GM19372 (cell line): ENCODE measurements around the gene RIPOR2.
A peak's percentile ranks its signal among the peaks of the same experiment; 100 is the strongest.

Source experiments
- ATAC-seq: cut with Tn5 transposase; IDR thresholded peaks from one replicate; pipeline ENCODE4 v1.9.1; 2021; ENCODE audit warnings: mild to moderate bottlenecking, low read depth, moderate library complexity; ENCODE audit not compliant: unreplicated experiment

The RIPOR2 gene

DNA sequence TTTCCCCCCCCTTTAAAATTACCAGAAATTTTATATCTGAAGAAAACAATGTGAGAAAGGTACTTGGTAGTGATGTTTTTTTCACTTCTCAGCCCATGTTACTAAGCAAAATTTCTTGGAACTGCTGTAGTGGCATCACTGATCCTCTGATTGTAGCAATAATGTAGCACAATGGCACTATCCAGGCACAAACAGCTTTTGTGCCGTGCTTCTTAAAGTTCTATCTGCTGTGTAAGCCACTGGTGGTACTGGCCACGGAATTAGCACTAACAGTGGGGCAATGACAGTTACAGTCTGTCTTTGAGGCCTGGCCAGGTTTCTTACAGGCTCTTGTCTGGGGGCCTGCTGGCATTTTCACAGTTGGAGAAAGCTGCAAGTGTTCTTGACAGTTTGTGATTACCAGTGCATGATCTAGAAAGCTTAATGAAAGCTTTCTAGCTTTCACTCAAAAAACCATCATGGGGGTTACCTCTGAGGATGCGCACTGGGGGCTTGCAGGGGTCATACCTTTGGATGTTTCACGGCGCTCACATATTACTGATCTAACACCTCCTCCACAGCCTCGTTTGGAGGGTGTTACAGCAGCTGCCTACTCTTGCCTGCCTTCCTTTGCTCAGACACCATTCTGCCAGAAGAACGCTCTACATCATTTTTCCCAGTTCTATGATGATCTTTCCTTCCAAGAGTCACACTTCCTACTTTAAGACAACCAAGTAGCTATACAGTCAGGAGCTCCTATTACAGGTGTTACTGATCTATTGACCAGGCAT lies 78.7 kb downstream of the RIPOR2 start:
- no peak for ATAC-seq

DNA sequence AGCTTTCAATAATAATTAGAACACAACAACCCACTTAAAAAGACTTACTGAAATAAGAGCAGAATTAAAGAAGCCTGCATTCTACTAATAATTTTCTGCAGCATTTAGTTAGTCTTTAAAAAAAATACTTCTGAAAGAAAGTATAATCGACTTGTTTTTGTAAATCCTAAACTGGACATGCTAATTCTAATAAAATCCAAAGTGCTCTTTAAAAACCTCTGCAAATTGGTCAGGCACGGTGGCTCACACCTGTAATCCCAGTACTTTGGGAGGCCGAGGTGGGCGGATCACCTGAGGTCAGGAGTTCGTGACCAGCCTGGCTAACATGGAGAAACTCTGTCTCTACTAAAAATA lies 79.5 kb downstream of the RIPOR2 start:
- no peak for ATAC-seq

DNA sequence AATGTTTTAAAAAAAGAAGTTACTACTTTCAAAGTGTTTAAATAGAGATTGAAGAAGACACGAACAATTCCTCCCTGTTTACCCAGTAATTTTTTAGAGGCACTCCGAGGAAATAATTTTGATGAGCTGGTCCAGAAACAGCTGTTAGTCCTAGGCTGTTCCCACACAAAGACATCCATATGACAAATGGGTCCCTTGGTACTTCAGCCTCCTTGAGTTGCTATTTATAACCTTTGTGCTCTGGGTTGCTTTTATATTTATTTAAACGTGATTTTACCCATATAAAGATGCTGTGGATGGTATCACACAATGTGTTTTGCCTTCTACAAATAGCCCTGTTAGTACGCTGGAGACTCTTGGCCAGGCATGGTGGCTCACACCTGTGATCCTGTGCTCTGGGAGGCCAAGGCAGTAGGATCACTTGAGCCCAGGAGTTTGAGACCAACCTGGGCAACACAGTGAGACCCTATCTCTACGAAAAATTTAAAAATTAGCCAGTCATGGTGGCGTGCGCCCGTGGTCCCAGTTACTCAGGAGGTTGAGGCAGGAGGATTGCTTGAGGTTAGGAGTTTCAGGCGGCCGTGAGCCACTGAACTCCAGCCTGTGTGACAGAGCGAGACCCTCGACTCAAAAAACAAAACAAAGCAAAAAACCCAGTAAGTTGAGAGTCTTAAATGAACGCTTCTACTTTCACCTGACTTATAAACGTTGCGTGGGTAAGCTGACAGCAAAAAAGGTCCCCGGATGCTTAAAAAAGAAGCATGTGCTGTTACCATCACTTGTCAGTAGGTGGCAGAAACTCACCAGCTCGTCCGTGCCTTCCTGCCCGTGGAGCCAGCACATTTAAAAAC lies 80.1 kb downstream of the RIPOR2 start:
- peak; percentile 60 for ATAC-seq

DNA sequence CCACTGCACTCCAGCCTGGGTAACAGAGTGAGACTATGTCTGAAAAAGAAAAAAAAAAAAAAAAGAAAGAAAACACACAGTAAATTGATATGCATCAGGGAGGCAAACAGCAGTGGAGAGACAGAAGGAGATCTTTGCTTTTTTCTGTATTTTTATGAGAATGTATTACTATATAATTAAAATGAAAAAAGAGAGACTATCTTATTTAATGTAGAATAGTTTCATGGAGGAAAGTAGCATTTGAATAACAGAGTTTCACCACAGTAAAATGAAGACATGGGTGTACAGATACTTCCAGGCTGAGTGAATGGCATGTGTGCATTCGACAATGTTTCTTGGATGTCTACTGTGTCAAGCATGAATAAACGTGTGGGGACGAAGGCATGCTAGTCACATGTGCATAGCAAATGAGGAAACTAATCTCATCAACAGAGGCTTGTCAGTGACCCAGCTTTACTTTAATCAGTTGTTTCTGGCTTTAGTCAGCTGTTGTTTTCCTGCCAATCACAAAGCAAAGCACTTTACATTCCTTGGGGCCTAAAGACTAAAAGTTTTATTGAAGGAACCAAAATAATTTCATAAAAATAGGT lies 81.6 kb downstream of the RIPOR2 start:
- ATAC-seq: no peak

DNA sequence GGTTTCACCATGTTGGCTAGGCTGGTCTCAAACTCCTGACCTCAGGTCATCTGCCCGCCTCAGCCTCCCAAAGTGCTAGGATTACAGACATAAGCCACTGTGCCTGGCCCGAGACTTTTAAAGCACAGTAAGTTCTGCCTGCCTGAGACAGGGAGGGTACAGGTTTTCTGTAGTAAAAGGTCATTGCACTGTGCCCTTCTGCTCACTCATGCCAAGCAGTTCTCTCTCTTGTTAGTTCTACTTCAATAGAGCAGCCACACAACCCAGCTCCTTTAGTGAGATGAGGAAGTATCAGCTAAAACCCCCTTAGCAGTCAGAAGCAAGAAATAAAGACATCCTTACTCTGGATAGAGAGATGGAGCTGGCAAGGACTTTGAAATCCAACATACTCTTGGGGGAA lies 84.7 kb downstream of the RIPOR2 start:
- no peak for ATAC-seq

DNA sequence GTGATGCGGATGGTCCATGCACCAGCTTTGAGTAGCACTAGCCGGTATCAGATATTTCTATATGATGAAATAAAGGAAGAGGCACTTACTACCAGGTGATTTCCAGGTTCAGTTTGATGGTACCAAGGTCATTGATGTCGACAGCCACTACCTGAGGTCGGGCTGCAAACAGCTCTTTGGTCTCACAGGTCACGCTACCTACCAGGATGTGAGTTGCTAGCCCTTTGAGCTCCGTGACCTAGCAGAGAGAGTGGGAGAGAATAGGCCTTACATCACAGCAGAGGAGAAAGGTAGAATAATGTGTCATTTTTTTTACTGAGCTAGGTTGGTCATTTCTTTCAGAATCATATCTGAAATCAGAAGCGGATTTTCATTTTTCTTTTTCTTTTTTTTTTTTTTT lies 86.0 kb downstream of the RIPOR2 start:
- ATAC-seq: no peak

DNA sequence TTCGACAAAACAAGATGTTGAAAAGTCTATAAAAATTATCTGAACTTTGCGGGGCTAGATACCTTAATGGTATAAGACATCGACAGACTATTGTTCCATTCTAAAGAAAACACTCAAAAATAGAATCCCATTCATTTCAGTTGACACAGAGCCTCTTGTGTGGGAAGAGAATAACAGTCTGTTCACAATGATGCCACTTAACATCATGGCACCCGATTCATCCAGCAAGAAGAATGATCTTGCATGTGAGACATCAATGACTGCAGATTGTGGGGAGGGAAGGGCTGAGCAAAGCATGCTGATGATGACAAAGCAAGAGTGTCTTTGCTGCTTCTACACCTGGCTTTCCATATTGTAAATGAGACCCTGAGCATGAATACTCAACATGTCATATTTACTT lies 87.3 kb downstream of the RIPOR2 start:
- ATAC-seq: no peak

DNA sequence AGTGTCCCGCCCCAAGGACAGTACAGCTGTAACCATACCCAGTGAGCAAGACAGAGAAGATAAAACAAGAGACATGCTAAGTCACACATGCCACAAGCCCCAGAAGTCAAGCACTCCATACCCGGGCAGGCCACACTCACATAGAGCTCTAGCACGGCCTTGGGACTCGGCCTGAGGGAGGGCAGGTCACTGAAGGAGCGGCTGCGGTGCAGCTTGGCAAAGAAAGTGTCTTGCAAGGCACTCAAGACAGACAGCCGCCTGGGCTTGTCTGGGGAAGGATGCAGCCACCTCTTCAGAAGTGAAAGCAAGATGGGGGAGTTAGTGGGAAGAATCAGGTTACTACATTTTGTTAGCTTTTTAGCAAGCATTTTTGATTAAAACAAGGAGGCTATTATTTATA lies 88.4 kb downstream of the RIPOR2 start:
- ATAC-seq: no peak

DNA sequence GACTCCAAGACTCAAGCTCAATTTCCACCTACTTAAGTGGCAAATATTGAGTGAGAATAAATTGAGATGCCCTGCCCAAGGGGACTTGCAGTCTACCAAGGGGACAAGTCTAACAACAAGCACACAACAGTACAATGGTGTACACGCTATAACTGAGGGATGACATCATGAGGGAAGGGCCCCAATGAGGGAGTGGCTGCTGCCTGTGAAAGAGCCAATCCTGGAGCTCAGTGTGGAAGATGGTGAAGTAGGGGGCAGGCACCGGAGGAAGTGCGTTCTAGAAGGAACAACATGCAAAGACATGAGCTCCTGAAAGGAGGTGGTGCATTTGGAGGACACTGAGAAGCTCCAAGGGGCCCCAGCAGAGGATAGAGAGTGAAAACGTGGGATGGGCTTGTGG lies 90.2 kb downstream of the RIPOR2 start:
- no peak for ATAC-seq

DNA sequence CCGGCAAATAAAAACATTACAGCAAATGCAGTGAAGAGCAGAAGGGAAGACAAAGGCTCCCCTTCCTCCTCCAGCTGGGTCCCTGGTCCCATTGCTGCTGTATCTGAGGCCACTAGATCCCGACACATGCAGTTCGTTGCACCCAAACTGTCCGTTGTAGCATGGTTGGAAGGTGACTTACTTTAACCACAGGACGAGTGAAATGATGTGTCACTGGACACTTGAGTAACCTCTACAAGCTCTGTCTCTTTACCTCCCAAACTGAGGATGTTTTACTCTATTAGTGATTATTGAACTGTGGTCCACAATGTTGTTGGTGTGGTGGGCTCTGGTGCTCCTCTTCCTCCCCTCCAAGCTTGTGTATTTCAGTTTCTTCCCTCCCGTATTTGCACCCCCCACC lies 90.9 kb downstream of the RIPOR2 start:
- ATAC-seq: no peak

DNA sequence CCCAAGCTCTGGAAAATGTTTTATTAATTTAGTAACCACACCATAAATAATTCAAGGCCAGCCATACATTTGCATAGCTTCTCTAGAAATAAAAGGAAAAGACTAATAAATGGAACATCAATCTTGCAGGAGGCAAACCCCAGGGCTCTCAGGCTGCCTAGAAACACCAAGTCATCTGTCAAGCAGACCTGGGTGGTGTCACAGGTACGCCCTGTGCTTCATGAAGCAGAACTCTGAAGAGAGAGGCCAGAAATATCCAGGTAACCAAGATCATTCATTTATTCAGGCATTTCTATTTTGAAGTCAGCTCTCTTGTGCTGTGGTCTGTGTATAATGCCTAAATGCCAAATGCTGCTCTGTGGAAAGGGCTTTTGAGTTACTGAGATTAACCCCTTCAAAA lies 91.7 kb downstream of the RIPOR2 start:
- no peak for ATAC-seq

DNA sequence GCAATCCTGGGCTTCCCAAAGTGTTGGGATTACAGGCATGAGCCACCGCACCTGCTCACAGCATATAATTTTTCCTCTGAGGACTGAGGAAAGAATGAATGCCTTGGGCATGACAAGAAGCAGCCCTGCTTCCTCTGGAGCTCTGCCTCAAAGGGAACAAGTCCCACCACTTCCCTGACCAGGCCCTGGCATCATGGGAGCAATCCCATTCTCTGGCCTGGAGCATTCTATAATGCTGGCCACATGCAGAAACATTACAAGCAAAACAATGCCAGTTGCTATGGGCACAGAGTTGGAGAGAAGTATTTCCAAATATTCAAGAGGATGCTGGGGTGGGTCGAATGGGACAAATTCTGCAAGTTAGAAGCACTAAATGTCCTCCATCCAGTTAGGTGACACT lies 95.6 kb downstream of the RIPOR2 start:
- ATAC-seq: no peak

DNA sequence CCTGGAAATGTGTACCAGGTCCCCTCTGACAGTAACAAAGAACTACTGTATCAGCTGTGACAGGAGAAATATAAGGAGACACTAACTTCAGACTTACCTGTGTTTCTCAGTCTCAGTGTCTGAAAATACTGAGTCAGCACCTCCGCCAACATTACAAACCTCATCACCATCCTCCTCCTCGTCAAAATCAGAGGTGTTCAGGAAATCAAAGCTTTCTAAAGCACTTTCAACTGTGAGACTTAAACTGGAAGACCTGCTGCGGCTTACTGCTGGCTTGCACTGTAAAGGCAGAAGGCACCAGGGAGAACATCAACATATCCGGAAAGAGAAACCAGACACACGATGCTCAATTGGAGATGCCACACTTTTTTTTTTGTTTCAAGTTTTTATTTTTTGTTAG lies 96.8 kb downstream of the RIPOR2 start:
- no peak for ATAC-seq

DNA sequence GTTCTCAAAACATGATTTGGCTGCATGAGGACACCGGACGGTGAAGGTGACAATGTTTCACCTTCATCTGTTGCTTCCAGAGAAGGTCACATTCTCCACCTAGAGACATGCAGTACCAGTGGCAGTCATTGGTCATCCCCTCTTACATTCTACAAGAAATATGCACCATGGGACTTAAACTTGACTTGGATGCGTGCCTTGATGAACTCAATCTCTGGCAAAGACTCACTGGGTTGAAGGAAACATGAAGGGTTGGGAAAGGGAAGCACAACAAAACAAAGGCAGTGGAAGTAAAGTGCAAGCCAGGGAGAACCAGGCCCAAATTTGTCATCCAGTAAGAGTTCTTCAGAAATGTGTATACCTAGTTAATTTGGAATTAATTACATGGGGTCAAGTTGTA lies 97.7 kb downstream of the RIPOR2 start:
- ATAC-seq: no peak

DNA sequence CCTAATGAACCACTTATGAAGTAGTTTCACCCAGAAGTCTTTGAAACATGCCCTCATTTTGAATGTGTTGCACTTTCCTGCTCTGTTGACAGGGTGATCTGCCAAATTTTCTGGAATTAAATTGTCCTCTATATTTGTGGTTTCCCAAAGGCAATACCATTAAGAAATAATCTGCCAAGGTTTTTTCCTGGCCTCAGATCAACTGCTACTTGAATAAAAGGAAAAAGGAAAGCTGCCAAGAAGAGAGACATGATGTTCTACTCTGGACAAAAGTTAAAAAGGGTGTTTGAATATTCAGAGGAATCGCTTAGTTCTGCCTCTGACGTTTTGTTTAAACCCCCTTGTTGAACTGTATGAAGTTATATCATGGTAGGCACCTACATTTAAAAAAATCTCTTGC lies 99.7 kb downstream of the RIPOR2 start:
- ATAC-seq: no peak

DNA sequence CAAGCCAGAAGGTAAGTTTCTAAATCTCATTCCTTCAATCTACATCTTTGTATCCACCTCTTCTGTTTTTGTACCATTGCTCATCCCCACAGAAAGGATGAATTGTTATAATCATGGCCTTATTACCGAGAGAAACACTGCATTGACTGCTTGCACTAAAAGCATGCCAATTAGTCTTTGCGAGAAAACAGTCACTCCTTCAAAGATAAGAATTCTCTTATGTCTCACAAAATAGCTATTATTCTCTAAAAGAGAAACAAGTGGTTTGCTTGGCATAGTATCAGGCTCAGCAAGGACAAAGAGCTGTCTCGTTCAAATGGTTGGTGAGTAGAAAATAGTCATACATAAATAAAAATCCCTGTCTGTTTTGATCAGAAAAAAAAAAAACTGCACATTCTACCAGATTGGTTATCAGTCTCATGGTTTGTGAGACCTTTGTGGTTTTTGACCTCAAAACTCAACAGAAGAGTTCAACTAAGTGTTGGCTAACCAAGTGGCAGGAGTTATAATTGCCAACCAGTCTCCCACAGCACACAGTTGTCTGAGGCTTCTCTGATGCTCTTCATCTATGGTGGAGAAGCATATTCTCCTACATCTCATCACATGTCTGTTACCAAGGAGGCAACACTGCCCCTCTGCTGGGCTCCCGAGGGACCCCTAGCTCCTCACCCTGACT lies 101.9 kb downstream of the RIPOR2 start:
- no peak for ATAC-seq

DNA sequence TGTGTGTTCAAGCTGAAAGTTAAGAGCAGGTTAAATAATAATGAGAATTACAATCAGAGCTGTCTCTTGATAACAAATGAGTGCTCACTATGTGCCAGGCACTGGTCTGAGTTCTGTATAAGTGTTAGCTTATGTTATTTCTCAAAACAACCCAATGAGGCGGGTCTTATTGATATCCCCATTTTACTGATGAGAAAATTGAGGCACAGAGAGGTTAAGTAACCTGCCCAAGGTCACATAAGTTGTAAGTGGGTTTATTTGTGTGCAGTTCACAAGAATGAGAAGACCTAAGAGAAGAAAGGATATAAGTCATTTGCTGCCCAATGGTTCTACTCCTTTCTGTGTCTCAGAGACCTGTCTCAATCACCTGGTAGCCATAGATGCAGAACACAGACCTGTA lies 103.0 kb downstream of the RIPOR2 start:
- ATAC-seq: no peak

DNA sequence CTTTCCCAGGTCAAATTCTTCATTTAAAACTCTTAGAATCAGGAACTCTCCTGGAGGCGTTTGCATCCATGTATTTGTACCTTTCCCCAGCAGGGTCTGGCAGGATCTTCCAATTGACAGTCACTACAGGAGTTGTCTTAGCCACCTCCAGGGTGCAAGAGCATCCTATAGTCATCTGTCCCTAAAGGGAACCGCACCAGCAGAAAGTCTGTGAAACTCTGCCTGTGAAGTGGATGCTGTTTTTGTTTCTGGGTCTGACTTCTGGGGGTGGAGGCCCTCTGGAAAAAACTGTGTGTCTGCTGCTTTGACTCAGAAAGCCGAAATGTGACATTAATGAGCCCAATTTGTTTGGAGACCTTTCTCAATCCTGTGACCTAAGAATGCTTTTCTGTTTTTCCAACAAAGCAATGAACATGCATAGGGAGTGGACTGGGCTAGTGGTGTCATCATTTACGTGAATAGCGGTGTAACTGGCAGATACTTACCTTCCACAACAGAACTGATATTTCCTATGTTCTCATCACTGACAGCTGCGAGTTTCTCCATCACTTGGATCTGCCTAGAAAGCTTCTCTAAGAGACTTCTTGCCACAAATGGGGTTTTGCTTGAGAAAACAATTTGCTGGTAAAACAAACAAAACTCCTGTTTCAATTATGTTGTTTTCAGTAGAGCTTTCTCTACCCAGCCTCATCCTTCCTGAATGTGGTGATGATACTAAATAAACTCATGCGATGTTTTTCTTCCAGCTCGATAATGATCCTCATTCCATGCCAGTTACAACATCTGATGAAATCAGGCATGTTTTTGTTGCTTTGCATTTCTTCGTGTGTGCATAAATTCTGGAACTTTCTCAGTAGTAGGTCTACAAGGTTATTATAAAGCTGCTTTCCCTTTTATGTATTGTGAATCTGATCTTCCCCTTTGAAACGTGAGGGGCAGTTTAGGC lies 103.7 kb downstream of the RIPOR2 start:
- ATAC-seq: no peak

DNA sequence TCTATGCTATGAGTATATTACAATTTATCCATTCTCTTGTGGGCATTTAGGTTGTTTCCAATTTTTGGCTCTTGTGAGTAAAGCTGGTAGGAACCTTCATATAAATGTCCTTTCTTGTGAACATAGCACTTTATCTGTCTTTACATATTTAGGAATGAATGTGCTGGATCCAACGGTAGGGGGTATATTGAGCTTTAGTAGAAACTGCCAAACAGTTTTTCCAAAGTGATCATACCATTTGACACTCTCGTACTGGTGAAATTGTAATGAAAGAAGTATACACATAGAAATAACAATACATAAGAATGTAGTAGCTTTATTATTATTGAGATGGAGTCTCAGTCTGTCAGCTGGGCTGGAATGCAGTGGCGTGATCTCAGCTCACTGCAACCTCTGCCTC lies 106.1 kb downstream of the RIPOR2 start:
- no peak for ATAC-seq

DNA sequence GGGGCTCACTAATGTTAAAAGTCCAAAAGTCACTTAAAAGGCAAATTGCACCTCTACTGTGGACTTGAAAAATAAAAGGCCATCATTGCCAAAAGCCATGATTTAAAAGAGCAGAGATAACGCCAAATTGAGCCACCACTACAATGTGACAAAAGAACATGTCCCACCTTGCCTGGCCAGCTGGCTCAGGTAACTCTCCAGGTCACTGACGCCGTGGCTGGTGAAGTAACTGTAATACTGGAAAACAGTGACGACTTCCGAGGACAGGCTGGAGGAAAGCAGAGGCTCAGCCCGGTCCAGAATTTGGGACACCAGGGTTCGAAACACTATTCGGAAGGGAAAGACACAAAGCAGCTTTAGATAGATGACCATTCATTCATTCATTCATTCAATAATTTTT lies 107.8 kb downstream of the RIPOR2 start:
- ATAC-seq: no peak
